Testis (tissue), 3 donors: ENCODE measurements around the gene CALML4. TPM values are rescaled to one million over a fixed set of nuclear protein-coding genes. Genes with fewer than 3 reads are reported as not detected.
"Not testable (repeated sequence)": the region's sequence is repeated elsewhere in the genome, so short reads cannot be mapped to it uniquely, and the experiment has no call there.

Experiments
- DNase-seq: peaks from one replicate; pipeline ENCODE4 v3.0.0-alpha.2; 2019
- H3K27ac ChIP-seq, 2 donors: fragments of 200-600 bp; sonication (generic); one replicate each; pipeline ENCODE4 v1.5.1; 2019
- H3K27me3 ChIP-seq: fragments of 200-600 bp; sonication (generic); one replicate; pipeline ENCODE4 v1.5.1; 2019
- H3K36me3 ChIP-seq: fragments of 200-600 bp; sonication (generic); one replicate; pipeline ENCODE4 v1.5.1; 2017; ENCODE audit warnings: low read depth; ENCODE audit errors: missing control alignments
- H3K4me1 ChIP-seq: fragments of 200-600 bp; sonication (generic); one replicate; pipeline ENCODE4 v1.5.1; 2019
- H3K4me3 ChIP-seq, 2 donors: fragments of 200-600 bp; sonication (generic); one replicate each; pipeline ENCODE4 v1.5.1; 2017 to 2019
- H3K9me3 ChIP-seq: fragments of 200-600 bp; sonication (generic); one replicate; pipeline ENCODE4 v1.5.1; 2017
- POLR2A ChIP-seq: fragments of 450-650 bp; IDR thresholded peaks from one replicate; pipeline ENCODE4 v1.6.1; 2017; ENCODE audit warnings: antibody characterized with exemption, mild to moderate bottlenecking, moderate library complexity
- WGBS, 2 donors: methylation state at CpG; one replicate each; pipeline ENCODE4 v1.1.5; 2018; 5-methylcytosine and 5-hydroxymethylcytosine counted together
- intact Hi-C: fragments of 100-400 bp; cut with DNase I; formaldehyde crosslinking; loops from one replicate; pipeline ENCODE4 v1.15.1; 2023; ENCODE audit warnings: low total_unique reads
- polyA plus RNA-seq: library from polyadenylated mRNA; stranded (reverse); fragments of 350-450 nt; fragmentation: Illumina TruSeq; extraction: RNeasy Lipid Tissue Mini Kit (QIAGEN cat#74804); gene quantifications from one replicate; pipeline ENCODE4 v1.2.3, GENCODE V29; 2014; ENCODE audit warnings: low read depth, low replicate concordance; ENCODE audit not compliant: insufficient read depth
- total RNA-seq, 2 donors: library from RNA; depleted of rRNA; stranded (reverse); fragments of >200 nt; gene quantifications; one replicate each; pipeline ENCODE4 v1.2.3, GENCODE V29; 2016
- TF ChIP-seq, protein P1 (sequence below), 3 experiments: fragments of 450-650 bp in 2 of 3; fragments of 200-600 bp in 1 of 3; sonication (generic) in 1 of 3; IDR thresholded peaks; one replicate each; pipeline ENCODE4 v1.5.1; 2016 to 2019; ENCODE audit warnings: antibody characterized with exemption in 3 of 3, mild to moderate bottlenecking in 2 of 3, moderate library complexity in 1 of 3

The CALML4 gene
- total and polyA plus RNA-seq, 3 donors from 2014 or later: 6.8 to 10.5 (median 10.4) TPM

- WGBS, 2 donors: 1 to 2% methylated on average over 9 to 26 of the region's 82 CpGs
- Histone ChIP-seq H3K27ac (peak within 1 kb of the TSS; percentile 83 to 87), H3K27me3 (no peaks in the 10 kb centered on the region), H3K36me3 (no peaks in the 10 kb centered on the region), H3K9me3 (no peaks in the 10 kb centered on the region), H3K4me3 (peak within 1 kb of the TSS; percentile 83 to 85), H3K4me1 (peaks cover 18% of the 10 kb centered on the region)
- intact Hi-C loops: no loop called here
- peak; percentile 87 for DNase-seq
- TF ChIP-seq POLR2A: no peak
- TF ChIP-seq, protein P1, sequence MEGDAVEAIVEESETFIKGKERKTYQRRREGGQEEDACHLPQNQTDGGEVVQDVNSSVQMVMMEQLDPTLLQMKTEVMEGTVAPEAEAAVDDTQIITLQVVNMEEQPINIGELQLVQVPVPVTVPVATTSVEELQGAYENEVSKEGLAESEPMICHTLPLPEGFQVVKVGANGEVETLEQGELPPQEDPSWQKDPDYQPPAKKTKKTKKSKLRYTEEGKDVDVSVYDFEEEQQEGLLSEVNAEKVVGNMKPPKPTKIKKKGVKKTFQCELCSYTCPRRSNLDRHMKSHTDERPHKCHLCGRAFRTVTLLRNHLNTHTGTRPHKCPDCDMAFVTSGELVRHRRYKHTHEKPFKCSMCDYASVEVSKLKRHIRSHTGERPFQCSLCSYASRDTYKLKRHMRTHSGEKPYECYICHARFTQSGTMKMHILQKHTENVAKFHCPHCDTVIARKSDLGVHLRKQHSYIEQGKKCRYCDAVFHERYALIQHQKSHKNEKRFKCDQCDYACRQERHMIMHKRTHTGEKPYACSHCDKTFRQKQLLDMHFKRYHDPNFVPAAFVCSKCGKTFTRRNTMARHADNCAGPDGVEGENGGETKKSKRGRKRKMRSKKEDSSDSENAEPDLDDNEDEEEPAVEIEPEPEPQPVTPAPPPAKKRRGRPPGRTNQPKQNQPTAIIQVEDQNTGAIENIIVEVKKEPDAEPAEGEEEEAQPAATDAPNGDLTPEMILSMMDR (IDR thresholded peaks at IDR 0.05): no peak
Observed at GRCh38 chr15:68229386-68230156, 24.4 kb upstream of the CALML4 start, which contains the start of gene CLN6. Gene CLN6 (minus strand): TSS chr15:68229728. CDS start chr15:68229584, 144 bp downstream.

GRCh38 chr15:68228971-68229385 lies 23.8 kb upstream of the CALML4 start:
- intact Hi-C loops: no loop called here
- DNase-seq: no peak
- H3K9me3 ChIP-seq: no peaks in the 10 kb centered on the region
- H3K27ac ChIP-seq: peak overlapping the region; percentile 83 to 87
- H3K27me3 ChIP-seq: no peaks in the 10 kb centered on the region
- H3K4me3 ChIP-seq: peak overlapping the region; percentile 83 to 85
- TF ChIP-seq POLR2A: no peak
- TF ChIP-seq, protein P1 (IDR thresholded peaks at IDR 0.05): no peak
- H3K4me1 ChIP-seq: peaks cover 18% of the 10 kb centered on the region
- 0% methylated on average over 7 to 35 of the region's 39 CpGs for WGBS, 2 donors
- H3K36me3 ChIP-seq: no peaks in the 10 kb centered on the region

DNA sequence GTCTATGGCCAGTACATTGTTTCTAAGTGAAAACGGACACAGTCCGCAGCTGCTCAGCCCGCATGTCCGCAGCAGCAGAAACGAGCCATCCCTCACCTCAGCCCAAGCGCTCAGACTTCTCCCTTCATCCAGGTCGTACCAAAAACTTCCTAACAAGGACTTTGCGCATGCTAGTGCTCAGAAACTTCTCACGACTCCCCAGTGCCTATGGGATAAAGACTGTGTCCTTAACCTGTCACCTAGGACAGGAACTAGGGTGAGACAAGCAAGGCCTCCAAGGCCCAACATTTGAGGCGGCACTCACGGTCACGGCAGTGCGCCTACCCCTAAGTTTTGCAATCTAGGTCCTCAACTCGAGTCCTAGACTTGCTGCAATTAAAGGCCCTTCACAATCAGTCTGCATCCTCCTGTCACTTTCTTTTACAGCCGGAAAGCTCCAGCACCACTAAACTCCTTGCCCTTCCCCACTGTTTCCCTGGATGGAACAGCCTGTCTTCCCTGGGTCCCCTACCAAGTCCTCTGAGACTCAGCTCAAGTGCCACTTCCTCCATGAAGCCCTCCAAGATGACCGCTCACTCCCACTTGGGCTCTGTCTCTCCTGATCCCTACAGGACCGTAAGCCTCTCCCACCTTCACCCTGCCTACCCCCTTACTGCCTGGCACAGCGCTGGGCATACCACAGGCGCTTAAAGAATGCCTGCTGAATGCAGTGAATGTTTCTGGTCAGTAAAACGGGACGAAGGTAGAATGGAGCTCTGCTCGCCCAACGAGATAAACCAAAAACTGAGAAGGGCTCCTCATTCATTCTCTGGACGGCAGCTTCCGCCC lies 23.2 kb upstream of the CALML4 start:
- H3K36me3 ChIP-seq: no peaks in the 10 kb centered on the region
- peaks cover 18% of the 10 kb centered on the region for H3K4me1 ChIP-seq
- H3K27me3 ChIP-seq: no peaks in the 10 kb centered on the region
- 30 to 39% methylated on average over 25 of the region's 25 CpGs for WGBS, 2 donors
- no peaks in the 10 kb centered on the region for H3K9me3 ChIP-seq
- H3K27ac ChIP-seq: no peak overlapping the region
- DNase-seq: no peak
- intact Hi-C loops: no loop called here
- H3K4me3 ChIP-seq: peak overlapping the region; percentile 83 to 85
- no peak for TF ChIP-seq POLR2A
- TF ChIP-seq, protein P1 (IDR thresholded peaks at IDR 0.05): no peak

DNA sequence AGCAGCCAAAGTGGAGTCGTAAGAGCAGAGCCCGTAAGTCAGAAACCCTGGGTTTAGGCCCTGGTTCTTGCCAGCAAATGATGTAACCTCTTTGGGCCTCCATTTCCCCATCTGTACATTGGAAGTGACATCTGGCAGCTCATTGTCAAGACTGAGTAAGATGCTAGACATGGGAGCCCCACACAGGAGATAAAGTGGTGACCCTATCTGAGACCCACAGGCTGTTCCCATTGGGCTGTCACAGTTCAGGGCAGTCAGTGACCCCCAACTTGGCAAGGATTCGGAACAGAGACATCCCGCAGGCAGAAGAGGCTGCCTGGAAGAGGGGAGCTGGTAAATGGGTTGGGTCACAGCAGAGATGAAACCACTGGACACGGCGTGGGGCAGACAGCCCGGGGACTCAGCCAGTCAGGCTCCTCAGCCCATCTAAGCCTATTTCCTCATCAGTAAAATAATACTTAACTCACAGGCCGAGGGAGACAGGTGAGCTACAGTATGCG lies 22.6 kb upstream of the CALML4 start:
- intact Hi-C loops: no loop called here
- H3K4me3 ChIP-seq: no peak overlapping the region
- 49 to 74% methylated on average over 8 to 9 of the region's 9 CpGs for WGBS, 2 donors

GRCh38 chr15:68225442-68225841 lies 20.3 kb upstream of the CALML4 start:
- H3K27ac ChIP-seq, intact Hi-C loops, H3K4me3 ChIP-seq, H3K36me3 ChIP-seq, DNase-seq, H3K27me3 ChIP-seq, H3K9me3 ChIP-seq: not testable (repeated sequence)
- 95% methylated on average over 4 of the region's 4 CpGs for WGBS, 2 donors
- H3K4me1 ChIP-seq: peaks cover 16% of the 10 kb centered on the region

More for the DNA sequence above, 22.6 kb upstream of the CALML4 start:
- no peak overlapping the region for H3K27ac ChIP-seq
- H3K27me3 ChIP-seq: no peaks in the 10 kb centered on the region
- no peak for TF ChIP-seq POLR2A
- TF ChIP-seq, protein P1 (IDR thresholded peaks at IDR 0.05): no peak
- no peaks in the 10 kb centered on the region for H3K36me3 ChIP-seq
- peaks cover 18% of the 10 kb centered on the region for H3K4me1 ChIP-seq
- no peak for DNase-seq
- H3K9me3 ChIP-seq: no peaks in the 10 kb centered on the region
